ENCODE data around the gene CATSPERD. TPM values are rescaled to one million over a fixed set of nuclear protein-coding genes. Genes with fewer than 3 reads are reported as not detected.

Gene CATSPERD
- polyA plus RNA-seq, 3 donors: not detected

DNA sequence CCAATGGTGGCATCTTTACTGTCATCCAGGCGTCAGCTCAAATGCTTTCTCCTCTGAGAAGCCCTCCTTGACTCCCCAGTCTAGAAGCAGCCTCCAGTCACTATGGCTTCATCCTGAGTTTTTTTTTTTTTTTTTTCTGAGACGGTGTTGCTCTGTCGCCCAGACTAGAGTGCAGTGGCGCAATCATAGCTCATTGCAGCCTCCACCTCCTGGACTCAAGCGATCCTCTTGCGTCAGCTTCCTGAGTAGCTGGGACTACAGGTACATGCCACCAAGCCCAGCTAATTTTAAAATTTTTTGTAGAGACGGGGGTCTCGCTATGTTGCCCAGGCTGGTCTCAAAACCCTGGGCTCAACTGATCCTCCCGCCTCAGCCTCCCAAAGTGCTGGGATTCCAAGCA is 88.6 kb downstream of the CATSPERD start:
- 55% methylated on average over 7 of the region's 9 CpGs for WGBS (ENCODE audit: insufficient coverage)
- Histone ChIP-seq H3K4me1 (ENCODE audit: control insufficient read depth in 1 of 2, insufficient read depth in 2 of 2, low read length in 2 of 2) (peaks cover 6 to 7% of the 10 kb centered on the region in 2 donors), H3K4me3 (replicated peaks in 1 of 3; ENCODE audit: low read depth in 2 of 3, low read length in 3 of 3) (no peak overlapping the region), H3K79me2 (ENCODE audit: insufficient read depth, low read length) (no peaks in the 10 kb centered on the region), H3K27me3 (ENCODE audit: control insufficient read depth in 2 of 2, insufficient read depth in 2 of 2, low read length in 2 of 2) (peaks cover 10 to 26% of the 10 kb centered on the region in 2 donors), H3K9me3 (replicated peaks in 1 of 2; ENCODE audit: control insufficient read depth in 1 of 2, insufficient read depth in 1 of 2, low read length in 2 of 2) (peaks cover 9 to 17% of the 10 kb centered on the region in 2 donors), H4K20me1 (ENCODE audit: insufficient read depth, low read length) (no peaks in the 10 kb centered on the region), H3K27ac (ENCODE audit: low read depth in 1 of 2, low read length in 2 of 2) (no peak overlapping the region), H2AFZ (ENCODE audit: insufficient read depth, low read depth, low read length, poor library complexity, severe bottlenecking) (no peak overlapping the region), H3K9ac (ENCODE audit: insufficient read depth, low read length, poor library complexity, severe bottlenecking) (no peak overlapping the region), H3K36me3 (replicated peaks in 1 of 2; ENCODE audit: control insufficient read depth in 1 of 2, insufficient read depth in 2 of 2, low read length in 2 of 2) (no peaks in the 10 kb centered on the region), H3K4me2 (replicated peaks; ENCODE audit: extremely low read depth, low read length, poor library complexity, severe bottlenecking) (no peak overlapping the region)
- no peak overlapping the region for H3K4me3 Mint-ChIP-seq
- TF ChIP-seq, protein P1, sequence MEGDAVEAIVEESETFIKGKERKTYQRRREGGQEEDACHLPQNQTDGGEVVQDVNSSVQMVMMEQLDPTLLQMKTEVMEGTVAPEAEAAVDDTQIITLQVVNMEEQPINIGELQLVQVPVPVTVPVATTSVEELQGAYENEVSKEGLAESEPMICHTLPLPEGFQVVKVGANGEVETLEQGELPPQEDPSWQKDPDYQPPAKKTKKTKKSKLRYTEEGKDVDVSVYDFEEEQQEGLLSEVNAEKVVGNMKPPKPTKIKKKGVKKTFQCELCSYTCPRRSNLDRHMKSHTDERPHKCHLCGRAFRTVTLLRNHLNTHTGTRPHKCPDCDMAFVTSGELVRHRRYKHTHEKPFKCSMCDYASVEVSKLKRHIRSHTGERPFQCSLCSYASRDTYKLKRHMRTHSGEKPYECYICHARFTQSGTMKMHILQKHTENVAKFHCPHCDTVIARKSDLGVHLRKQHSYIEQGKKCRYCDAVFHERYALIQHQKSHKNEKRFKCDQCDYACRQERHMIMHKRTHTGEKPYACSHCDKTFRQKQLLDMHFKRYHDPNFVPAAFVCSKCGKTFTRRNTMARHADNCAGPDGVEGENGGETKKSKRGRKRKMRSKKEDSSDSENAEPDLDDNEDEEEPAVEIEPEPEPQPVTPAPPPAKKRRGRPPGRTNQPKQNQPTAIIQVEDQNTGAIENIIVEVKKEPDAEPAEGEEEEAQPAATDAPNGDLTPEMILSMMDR (IDR thresholded peaks at IDR 0.05): no peak
- intact Hi-C loops (cut with micrococcal nuclease): loop anchor here in 1 of 2 donors (5.0 to 10.0 kb wide), 2 partner anchors 83 to 216 kb away; no protein-coding TSS in a partner anchor
- no peak for DNase-seq
- peaks cover 0 to 19% (median 12%) of the 10 kb centered on the region in 7 donors for H3K9me3 Mint-ChIP-seq
- peak overlapping the region in 1 of 7 donors; percentile 46 for H3K27ac Mint-ChIP-seq
- H3K36me3 Mint-ChIP-seq: peaks cover 0 to 6% of the 10 kb centered on the region in 2 donors
- H3K27me3 Mint-ChIP-seq (ENCODE audit: low read depth in 3 of 3): peaks cover 27 to 35% (median 35%) of the 10 kb centered on the region in 3 donors
- H3K4me1 Mint-ChIP-seq: peaks cover 13% of the 10 kb centered on the region

- Mint-ChIP-seq H3K36me3 (peaks cover 0 to 2% of the 10 kb centered on the region in 2 donors), H3K27ac (no peak overlapping the region)
These were observed 89.0 kb downstream of the CATSPERD start for GRCh38 chr19:5809469-5809868.

More at GRCh38 chr19:5809469-5809868, 89.0 kb downstream of the CATSPERD start:
- Histone ChIP-seq H2AFZ (ENCODE audit: insufficient read depth, low read depth, low read length, poor library complexity, severe bottlenecking) (no peak overlapping the region), H3K27ac (ENCODE audit: low read depth in 1 of 2, low read length in 2 of 2) (no peak overlapping the region), H3K36me3 (replicated peaks in 1 of 2; ENCODE audit: control insufficient read depth in 1 of 2, insufficient read depth in 2 of 2, low read length in 2 of 2) (no peaks in the 10 kb centered on the region), H3K79me2 (ENCODE audit: insufficient read depth, low read length) (no peaks in the 10 kb centered on the region), H3K9ac (ENCODE audit: insufficient read depth, low read length, poor library complexity, severe bottlenecking) (no peak overlapping the region), H3K4me3 (replicated peaks in 1 of 3; ENCODE audit: low read depth in 2 of 3, low read length in 3 of 3) (no peak overlapping the region), H3K9me3 (replicated peaks in 1 of 2; ENCODE audit: control insufficient read depth in 1 of 2, insufficient read depth in 1 of 2, low read length in 2 of 2) (peaks cover 5 to 17% of the 10 kb centered on the region in 2 donors), H4K20me1 (ENCODE audit: insufficient read depth, low read length) (no peaks in the 10 kb centered on the region), H3K4me2 (replicated peaks; ENCODE audit: extremely low read depth, low read length, poor library complexity, severe bottlenecking) (no peak overlapping the region), H3K4me1 (ENCODE audit: control insufficient read depth in 1 of 2, insufficient read depth in 2 of 2, low read length in 2 of 2) (peaks cover 2% of the 10 kb centered on the region in 2 donors), H3K27me3 (ENCODE audit: control insufficient read depth in 2 of 2, insufficient read depth in 2 of 2, low read length in 2 of 2) (peaks cover 6 to 22% of the 10 kb centered on the region in 2 donors)
- no peak for DNase-seq
- H3K4me1 Mint-ChIP-seq: peaks cover 9% of the 10 kb centered on the region
- no peak overlapping the region for H3K4me3 Mint-ChIP-seq
- peaks cover 0 to 15% (median 10%) of the 10 kb centered on the region in 7 donors for H3K9me3 Mint-ChIP-seq
- intact Hi-C loops (cut with micrococcal nuclease): loop anchor here in 1 of 2 donors (5.0 to 10.0 kb wide), 2 partner anchors 83 to 215 kb away; no protein-coding TSS in a partner anchor
- 88% methylated on average over 9 of the region's 10 CpGs for WGBS (ENCODE audit: insufficient coverage)
- peaks cover 23 to 33% (median 31%) of the 10 kb centered on the region in 3 donors for H3K27me3 Mint-ChIP-seq (ENCODE audit: low read depth in 3 of 3)
- TF ChIP-seq, protein P1 (IDR thresholded peaks at IDR 0.05): no peak
